Bronchial epithelial cell (primary cell): ENCODE results near the gene ZNF236. TPM values are rescaled to one million over a fixed set of nuclear protein-coding genes. Genes with fewer than 3 reads are reported as not detected.

ENCODE experiments used
- DNase-seq: peaks from one replicate; pipeline ENCODE4 v3.0.0-alpha.2; 2010; ENCODE audit warnings: low read depth
- FAIRE-seq: peaks from 2 replicates; lab custom pipeline; 2011; peaks lifted over from hg19 to GRCh38; lab: Jason Lieb, UNC
- H3K27me3 ChIP-seq: 2 replicates; pipeline ENCODE4 v1.5.1; 2011; ENCODE audit warnings: low read length; ENCODE audit not compliant: control insufficient read depth, insufficient read depth
- H3K36me3 ChIP-seq: 2 replicates; pipeline ENCODE4 v1.5.1; 2011; ENCODE audit warnings: low read length; ENCODE audit not compliant: control insufficient read depth, insufficient read depth
- H3K4me3 ChIP-seq: 2 replicates; pipeline ENCODE4 v1.5.1; 2011; ENCODE audit warnings: mild to moderate bottlenecking, low read depth, low read length, control low read depth
- total RNA-seq: library from RNA; depleted of rRNA; stranded (reverse); fragments of >200 nt; gene quantifications from 2 replicates; pipeline ENCODE4 v1.2.1, GENCODE V29; 2014
- TF ChIP-seq, protein P1 (sequence below): IDR thresholded peaks from 2 replicates; pipeline ENCODE4 v1.5.1; 2011; ENCODE audit warnings: mild to moderate bottlenecking, moderate library complexity, low read length, control low read depth, inconsistent platforms; ENCODE audit not compliant: insufficient read depth, severe bottlenecking

ZNF236 gene
- total RNA-seq, 1 donor from 2014 or later, result 5.3 TPM

DNA sequence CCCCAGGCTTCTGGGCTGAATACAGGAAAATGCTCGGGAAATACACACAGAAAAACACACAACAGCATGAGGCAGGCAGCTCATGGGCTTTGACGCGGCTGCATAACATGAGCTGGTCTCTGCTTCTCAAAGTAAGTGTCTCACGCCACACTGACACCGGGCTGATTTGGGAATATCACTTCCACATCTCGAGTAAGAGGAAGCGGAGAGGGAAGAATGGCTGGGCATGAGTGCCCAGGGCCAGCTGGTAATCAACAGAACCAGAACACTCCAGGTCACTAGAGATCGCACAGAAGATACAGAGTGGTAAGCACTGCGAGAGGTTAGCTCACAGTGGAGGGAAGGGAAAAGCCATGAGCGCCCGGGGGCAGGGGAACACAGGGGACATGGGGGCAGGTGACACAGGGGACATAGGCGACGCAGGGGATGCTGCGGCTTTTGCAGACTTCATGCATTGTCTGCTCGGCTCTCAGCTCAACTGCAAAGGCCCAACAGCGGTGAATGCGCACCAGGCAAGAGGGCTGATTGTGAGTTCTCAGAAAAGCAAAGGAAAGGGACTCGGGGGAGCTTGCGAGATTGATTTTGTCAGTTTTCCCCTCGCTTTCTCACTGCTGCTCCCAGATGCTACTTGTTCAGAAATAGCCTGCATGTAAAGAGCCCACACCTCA, 168.8 kb downstream of the ZNF236 start:
- Histone ChIP-seq H3K36me3 (no peaks in the 10 kb centered on the region), H3K4me3 (no peak overlapping the region), H3K27me3 (no peaks in the 10 kb centered on the region)
- TF ChIP-seq, protein P1, sequence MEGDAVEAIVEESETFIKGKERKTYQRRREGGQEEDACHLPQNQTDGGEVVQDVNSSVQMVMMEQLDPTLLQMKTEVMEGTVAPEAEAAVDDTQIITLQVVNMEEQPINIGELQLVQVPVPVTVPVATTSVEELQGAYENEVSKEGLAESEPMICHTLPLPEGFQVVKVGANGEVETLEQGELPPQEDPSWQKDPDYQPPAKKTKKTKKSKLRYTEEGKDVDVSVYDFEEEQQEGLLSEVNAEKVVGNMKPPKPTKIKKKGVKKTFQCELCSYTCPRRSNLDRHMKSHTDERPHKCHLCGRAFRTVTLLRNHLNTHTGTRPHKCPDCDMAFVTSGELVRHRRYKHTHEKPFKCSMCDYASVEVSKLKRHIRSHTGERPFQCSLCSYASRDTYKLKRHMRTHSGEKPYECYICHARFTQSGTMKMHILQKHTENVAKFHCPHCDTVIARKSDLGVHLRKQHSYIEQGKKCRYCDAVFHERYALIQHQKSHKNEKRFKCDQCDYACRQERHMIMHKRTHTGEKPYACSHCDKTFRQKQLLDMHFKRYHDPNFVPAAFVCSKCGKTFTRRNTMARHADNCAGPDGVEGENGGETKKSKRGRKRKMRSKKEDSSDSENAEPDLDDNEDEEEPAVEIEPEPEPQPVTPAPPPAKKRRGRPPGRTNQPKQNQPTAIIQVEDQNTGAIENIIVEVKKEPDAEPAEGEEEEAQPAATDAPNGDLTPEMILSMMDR, result no peak
- DNase-seq (no peak), FAIRE-seq (no peak)

DNA sequence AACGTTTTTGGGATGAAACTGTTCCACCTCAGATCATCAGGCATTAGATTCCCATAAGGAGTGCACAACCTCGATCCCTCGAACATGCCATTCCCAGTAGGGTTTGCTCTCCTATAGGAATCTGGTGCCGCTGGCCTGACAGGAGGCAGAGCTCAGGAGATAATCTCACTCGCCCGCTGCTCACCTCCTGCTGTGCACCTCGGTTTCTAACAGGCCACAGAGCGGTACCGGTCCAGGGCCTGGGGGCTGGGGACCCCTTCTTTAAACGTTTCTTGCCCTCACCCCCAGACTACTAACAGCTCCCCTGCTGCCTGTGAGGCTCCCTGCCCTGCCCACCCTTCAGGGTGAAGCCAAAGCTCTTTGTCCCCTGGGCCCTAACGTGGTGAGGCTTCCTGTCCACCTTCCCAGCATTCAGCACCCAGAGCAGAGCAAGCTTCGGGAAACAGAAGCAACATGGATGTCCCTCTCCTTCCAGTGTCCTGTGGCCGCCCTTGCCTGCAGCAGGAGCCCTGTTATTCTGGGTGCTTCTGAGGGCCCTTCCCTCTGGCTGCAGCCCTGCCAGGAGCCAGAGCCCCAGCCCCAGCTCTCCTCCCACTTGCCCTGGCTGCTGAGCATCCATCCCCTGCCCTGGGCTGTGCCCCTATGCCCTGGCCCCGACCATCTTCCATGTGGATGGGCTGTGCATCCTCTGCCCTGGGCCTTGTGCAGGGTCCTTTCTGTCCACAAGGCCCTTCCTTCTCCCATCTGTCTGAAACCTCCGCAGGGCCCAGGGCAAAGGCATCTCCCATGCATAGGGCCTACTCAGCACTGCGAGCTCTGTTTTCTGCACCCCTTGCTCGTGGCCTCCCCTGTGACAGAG, 170.1 kb downstream of the ZNF236 start:
- Histone ChIP-seq H3K36me3 (no peaks in the 10 kb centered on the region), H3K4me3 (no peak overlapping the region), H3K27me3 (no peaks in the 10 kb centered on the region)
- TF ChIP-seq, protein P1, result no peak
- FAIRE-seq (no peak), DNase-seq (no peak)

DNA sequence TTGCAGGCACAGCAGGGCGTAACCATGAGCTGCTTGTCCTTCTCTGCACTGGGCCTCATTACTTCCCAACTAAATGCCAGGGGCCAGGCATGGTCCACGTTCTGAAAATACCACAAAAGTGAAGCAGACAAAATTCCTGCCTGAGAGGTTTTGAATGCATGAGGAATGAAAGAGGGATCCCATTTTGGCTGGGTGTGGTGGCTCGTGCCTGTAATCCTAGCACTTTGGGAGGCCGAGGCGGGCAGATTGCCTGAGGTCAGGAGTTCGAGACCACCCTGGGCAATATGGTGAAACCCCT, 170.7 kb downstream of the ZNF236 start:
- TF ChIP-seq, protein P1, result no peak
- no peak for FAIRE-seq
- no peak for DNase-seq
- H3K27me3 ChIP-seq, result no peaks in the 10 kb centered on the region
- no peak overlapping the region for H3K4me3 ChIP-seq
- no peaks in the 10 kb centered on the region for H3K36me3 ChIP-seq

DNA sequence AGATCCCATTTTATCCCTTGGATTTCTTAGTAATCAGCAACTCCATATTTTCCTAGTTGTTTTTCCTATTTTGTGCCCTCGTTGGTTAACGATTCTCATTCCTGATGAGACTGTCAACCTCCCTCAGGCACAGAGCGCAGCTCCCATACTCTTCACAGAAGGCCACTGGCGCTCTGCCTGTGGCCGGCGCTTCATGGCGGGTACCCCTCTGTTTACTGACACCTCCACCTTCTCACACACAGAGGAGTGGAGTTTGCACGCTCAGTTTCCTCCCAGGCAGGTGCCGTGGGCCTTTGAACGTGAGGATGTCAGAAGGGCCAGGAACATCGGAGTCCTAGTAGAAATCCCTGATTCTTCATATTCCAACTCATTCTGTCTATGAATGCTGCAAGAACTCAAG, 171.2 kb downstream of the ZNF236 start:
- DNase-seq, result no peak
- TF ChIP-seq, protein P1, result no peak
- no peaks in the 10 kb centered on the region for H3K36me3 ChIP-seq
- H3K4me3 ChIP-seq, result no peak overlapping the region
- no peak for FAIRE-seq
- H3K27me3 ChIP-seq, result no peaks in the 10 kb centered on the region

DNA sequence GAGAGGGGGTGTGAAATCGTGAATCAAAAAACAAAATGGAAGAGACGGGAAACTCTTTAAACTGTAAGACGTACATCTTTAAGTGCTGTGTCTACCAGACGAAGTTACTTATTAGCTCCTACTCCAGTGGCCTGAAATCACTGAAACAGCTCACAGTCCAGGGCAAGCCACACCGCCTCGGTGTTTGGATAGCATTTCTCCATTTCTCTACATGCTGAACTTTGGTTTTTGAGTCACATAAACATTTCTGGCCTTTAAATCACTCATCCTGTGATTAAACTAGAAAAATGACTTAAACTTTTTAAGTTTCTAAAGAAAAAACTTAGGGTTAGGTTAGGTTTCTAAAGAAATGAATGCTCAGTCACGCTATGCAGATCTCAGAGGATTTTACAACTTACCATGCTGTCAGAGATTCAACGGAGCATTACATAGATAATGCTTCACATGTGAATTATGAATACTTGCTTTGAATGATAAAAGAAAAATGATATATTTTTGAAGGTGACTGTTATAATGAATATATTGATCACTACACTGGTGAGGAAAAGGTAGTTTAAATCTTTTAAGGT, 171.8 kb downstream of the ZNF236 start:
- Histone ChIP-seq H3K36me3 (no peaks in the 10 kb centered on the region), H3K4me3 (no peak overlapping the region), H3K27me3 (no peaks in the 10 kb centered on the region)
- DNase-seq (no peak), FAIRE-seq (no peak)
- TF ChIP-seq, protein P1, result no peak
